K562 (cell line): ENCODE measurements around the gene SNRPB. TPM values are rescaled to one million over a fixed set of nuclear protein-coding genes. Genes with fewer than 3 reads are reported as not detected.

Experiments
- BRD9 ChIP-seq: fragments of 450-650 bp; IDR thresholded peaks from 2 replicates; pipeline ENCODE4 v1.6.1; 2018; ENCODE audit warnings: low read depth; ENCODE audit not compliant: partially characterized antibody
- CBFA2T3 ChIP-seq: fragments of 450-650 bp; IDR thresholded peaks from 2 replicates; pipeline ENCODE4 v1.6.1; 2017
- HLTF ChIP-seq: fragments of 450-650 bp; IDR thresholded peaks from 2 replicates; pipeline ENCODE4 v1.6.1; 2016
- MBD2 ChIP-seq: sonication (generic); IDR thresholded peaks from 2 replicates; pipeline ENCODE4 v1.6.1; 2016; ENCODE audit warnings: low read depth, borderline replicate concordance
- MYC ChIP-seq, 2 experiments: fragments of 250-450 bp in 1 of 2; sonication (Bioruptor Pico) in 1 of 2; IDR thresholded peaks; 2 replicates each; pipeline versions ENCODE4 v1.5.1 to v1.6.1; 2012 to 2021; ENCODE audit warnings: low read depth in 2 of 2, borderline replicate concordance in 1 of 2, improper control_type of control experiment in 1 of 2, low read length in 1 of 2, mild to moderate bottlenecking in 1 of 2, moderate library complexity in 1 of 2
- NFIC ChIP-seq: fragments of 450-650 bp; IDR thresholded peaks from 2 replicates; pipeline ENCODE4 v1.6.1; 2017; ENCODE audit warnings: mild to moderate bottlenecking, inconsistent platforms
- RAD51 ChIP-seq: fragments of 450-650 bp; IDR thresholded peaks from 2 replicates; pipeline ENCODE4 v1.7.1; 2016; ENCODE audit warnings: low read depth, mild to moderate bottlenecking, borderline replicate concordance
- RB1 ChIP-seq: fragments of 450-650 bp; IDR thresholded peaks from 2 replicates; pipeline ENCODE4 v1.6.1; 2017; ENCODE audit warnings: low read depth, mild to moderate bottlenecking
- RERE ChIP-seq: sonication (generic); formaldehyde crosslinking; IDR thresholded peaks from 2 replicates; pipeline ENCODE4 v1.8.0; 2023; ENCODE audit warnings: missing genetic modification reagents, mild to moderate bottlenecking, borderline replicate concordance
- RREB1 ChIP-seq: fragments of 250-450 bp; sonication (Bioruptor Pico); IDR thresholded peaks from 2 replicates; pipeline ENCODE4 v1.4.0; 2020
- SMAD4 ChIP-seq: fragments of 250-450 bp; sonication (Bioruptor Pico); conservative IDR thresholded peaks from 2 replicates; pipeline ENCODE4 v1.8.0; 2021; ENCODE audit warnings: inconsistent platforms, mild to moderate bottlenecking, moderate library complexity
- polyA plus RNA-seq, 8 experiments: library from polyadenylated mRNA; depleted of rRNA in 4 of 8; stranded (reverse) in 5 of 8; unstranded in 3 of 8; fragments of >200 nt; fragmentation: Nextera tagmentation in 2 of 8; fragmentation: Illumina TruSeq in 1 of 8; extraction: Ambion mirVana in 2 of 8; extraction: Trizol in 1 of 8; gene quantifications; 2 replicates each; pipeline versions ENCODE4 v1.2.1 to v1.2.3, GENCODE V29; 2011 to 2014; ENCODE audit warnings: inconsistent platforms in 1 of 8, missing spikeins in 1 of 8
- total RNA-seq, 7 experiments: library from RNA; depleted of rRNA in 6 of 7; stranded (reverse); fragments of >200 nt in 6 of 7; fragmentation: Illumina TruSeq in 2 of 7; extraction: Trizol in 2 of 7; gene quantifications; 2 replicates each; pipeline versions ENCODE4 v1.2.1 to v1.2.3, GENCODE V29; 2011 to 2021; ENCODE audit warnings: low replicate concordance in 1 of 7
- TF ChIP-seq, protein P1 (sequence below), 2 experiments: IDR thresholded peaks; 2 replicates each; pipeline ENCODE4 v1.6.1; 2011; ENCODE audit warnings: borderline replicate concordance in 1 of 2, control low read depth in 1 of 2, low read depth in 1 of 2, low read length in 1 of 2, mild to moderate bottlenecking in 1 of 2, mixed read lengths in 1 of 2, moderate library complexity in 1 of 2; ENCODE audit not compliant: insufficient read depth in 1 of 2, insufficient read length in 1 of 2, poor library complexity in 1 of 2, severe bottlenecking in 1 of 2; ENCODE audit errors: extremely low read depth in 1 of 2

SNRPB gene
- total and polyA plus RNA-seq, 9 of the 15 experiments (the other 6 are each of a cell fraction or from before 2014, with no cell fraction given) = 13.1 to 615 (median 266) TPM

GRCh38 chr20:2470423-2471193, at the start of gene SNRPB (continued):
- TF ChIP-seq MYC (IDR thresholded peaks at IDR 0.05; ENCODE audit: low read depth, low read length) (peak; percentile 86), MYC (CRISPR knock-in tag; IDR thresholded peaks at IDR 0.05; ENCODE audit: borderline replicate concordance, low read depth) (peak; percentile 91), NFIC (peak; percentile 66), SMAD4 (no peak), HLTF (no peak), MBD2 (peak; percentile 81), RB1 (peak; percentile 99), RREB1 (no peak), RERE (CRISPR knock-in tag) (no peak), CBFA2T3 (no peak), RAD51 (0 out of 2 replicates have a peak, but pooled peaks have one; percentile 10), BRD9 (peak; percentile 100)
- TF ChIP-seq, protein P1, sequence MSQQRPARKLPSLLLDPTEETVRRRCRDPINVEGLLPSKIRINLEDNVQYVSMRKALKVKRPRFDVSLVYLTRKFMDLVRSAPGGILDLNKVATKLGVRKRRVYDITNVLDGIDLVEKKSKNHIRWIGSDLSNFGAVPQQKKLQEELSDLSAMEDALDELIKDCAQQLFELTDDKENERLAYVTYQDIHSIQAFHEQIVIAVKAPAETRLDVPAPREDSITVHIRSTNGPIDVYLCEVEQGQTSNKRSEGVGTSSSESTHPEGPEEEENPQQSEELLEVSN (IDR thresholded peaks at IDR 0.05; ENCODE audit: borderline replicate concordance in 1 of 2, extremely low read depth in 1 of 2, insufficient read depth in 1 of 2, insufficient read length in 1 of 2, low read depth in 1 of 2, low read length in 1 of 2, poor library complexity in 1 of 2, severe bottlenecking in 1 of 2) = peak; percentile 63 to 73
